GM19035 (cell line): ENCODE measurements around the gene OOSP4A.

Source experiments
- ATAC-seq: cut with Tn5 transposase; IDR thresholded peaks from one replicate; pipeline ENCODE4 v1.9.1; 2021; ENCODE audit not compliant: unreplicated experiment

Gene OOSP4A

GRCh38 chr11:59963733-59964132 is at the start of gene OOSP4A:
TSS of gene OOSP4A (plus strand) at chr11:59964033. CDS start at chr11:59964033, 0 bp downstream.
- ATAC-seq, result no peak

- no peak for ATAC-seq
These were observed 45.4 kb upstream of the OOSP4A start for GRCh38 chr11:59918480-59918879.

- ATAC-seq, result no peak
These were observed 44.7 kb upstream of the OOSP4A start for GRCh38 chr11:59918987-59919589.

GRCh38 chr11:59923813-59924212 is 40.0 kb upstream of the OOSP4A start:
- no peak for ATAC-seq

DNA sequence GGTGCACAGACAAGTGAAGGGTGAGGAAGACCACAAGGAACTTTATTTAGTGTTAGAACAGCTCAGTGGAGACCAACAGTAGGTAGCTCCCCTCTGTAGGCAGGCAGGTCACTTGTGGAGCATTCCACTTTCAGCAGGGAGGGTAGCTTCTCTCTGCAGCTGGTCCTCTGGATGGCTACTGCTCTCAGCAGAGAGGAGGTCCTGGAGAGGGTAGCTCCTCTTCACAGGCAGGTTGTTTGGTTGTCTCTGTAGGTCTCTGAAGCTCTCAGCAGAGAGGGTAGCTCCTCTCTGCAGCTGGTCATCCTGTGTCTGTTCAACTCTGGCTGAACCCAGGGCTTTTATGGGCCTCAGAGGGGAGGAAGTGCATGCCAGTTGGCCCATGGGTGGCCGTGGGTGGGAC is 32.1 kb upstream of the OOSP4A start:
- no peak for ATAC-seq

- ATAC-seq, result no peak
These were observed 25.7 kb upstream of the OOSP4A start, which contains the start of gene OOSP1 for GRCh38 chr11:59938132-59938531. TSS of gene OOSP1 (plus strand) at chr11:59938432. CDS start at chr11:59938455, 23 bp downstream.

DNA sequence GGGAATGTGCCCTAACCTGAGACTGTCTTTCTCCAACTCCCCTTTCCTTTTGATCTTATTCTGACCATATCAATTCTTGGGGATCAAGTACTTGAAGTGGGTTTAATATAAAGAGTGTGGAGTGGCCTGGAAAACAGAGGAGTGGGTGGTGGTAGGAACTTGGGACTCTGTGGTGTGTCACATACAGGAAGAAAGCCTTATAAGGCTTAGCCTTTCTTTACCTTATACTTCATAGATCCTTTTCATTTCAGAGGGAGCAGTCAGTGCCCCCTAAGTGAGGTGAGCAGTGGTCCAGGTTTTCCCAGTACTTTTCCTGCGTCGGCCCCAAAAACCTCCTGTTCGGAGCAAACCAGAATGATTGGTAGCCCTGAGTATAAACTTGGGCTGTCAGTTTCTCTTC is 25.1 kb upstream of the OOSP4A start:
- ATAC-seq, result no peak

DNA sequence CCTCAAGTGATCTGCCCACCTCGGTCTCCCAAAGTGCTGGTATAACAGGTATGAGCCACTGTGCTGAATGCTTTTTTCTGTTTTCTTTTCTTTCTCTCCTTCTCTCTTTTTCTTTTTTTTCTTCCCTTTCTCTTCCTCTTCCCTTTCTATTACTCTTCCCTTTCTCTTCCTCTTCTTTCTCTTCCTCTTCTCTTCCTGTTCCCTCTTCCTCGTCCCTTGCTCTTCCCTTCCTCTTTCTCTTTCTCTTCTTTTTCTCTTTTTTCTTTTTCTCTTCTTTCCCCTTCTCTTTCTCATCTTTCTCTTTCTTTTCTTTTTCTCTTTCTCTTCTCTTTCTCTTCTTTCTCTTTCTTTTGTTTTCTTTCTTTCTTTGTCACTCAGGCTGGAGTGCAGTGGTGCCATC is 24.4 kb upstream of the OOSP4A start:
- no peak for ATAC-seq

DNA sequence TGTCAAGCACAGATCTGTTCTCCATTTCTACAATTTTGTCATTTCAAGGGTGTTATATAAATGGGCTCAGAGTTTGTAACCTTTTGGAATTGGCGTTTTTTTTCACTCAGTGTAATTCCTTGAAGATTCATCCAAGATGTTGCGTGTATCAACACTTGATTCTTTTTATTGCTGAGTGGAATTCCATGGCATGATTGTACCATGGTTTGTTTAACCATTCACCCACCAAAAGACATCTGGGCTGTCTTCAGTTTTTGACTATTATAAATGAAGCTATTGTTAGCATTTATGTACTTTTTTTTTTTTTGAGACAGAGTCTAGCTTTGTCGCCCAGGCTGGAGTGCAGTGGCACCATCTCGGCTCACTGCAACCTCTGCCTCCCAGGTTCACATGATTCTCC is 22.7 kb upstream of the OOSP4A start:
- no peak for ATAC-seq

GRCh38 chr11:59943997-59944714 is 19.7 kb upstream of the OOSP4A start:
- no peak for ATAC-seq

DNA sequence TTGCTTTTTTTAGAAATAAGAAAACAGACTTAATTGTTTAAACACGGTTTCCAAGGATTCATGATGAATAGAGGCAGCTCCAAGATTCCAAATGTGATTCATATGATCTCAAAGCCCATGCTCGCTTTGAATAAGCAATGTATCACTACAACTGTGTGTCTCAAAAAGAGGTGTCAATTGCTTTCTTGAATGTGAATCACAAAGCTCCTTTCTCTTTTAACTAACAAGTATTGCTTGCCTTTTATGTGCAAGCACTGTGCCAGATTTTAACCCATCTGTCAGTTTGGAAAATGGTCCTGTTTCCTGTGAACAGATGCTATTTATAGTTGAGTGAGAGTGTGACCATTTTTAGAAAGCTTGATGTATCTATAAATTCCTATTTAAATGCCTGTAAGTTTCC is 19.1 kb upstream of the OOSP4A start:
- ATAC-seq, result no peak

DNA sequence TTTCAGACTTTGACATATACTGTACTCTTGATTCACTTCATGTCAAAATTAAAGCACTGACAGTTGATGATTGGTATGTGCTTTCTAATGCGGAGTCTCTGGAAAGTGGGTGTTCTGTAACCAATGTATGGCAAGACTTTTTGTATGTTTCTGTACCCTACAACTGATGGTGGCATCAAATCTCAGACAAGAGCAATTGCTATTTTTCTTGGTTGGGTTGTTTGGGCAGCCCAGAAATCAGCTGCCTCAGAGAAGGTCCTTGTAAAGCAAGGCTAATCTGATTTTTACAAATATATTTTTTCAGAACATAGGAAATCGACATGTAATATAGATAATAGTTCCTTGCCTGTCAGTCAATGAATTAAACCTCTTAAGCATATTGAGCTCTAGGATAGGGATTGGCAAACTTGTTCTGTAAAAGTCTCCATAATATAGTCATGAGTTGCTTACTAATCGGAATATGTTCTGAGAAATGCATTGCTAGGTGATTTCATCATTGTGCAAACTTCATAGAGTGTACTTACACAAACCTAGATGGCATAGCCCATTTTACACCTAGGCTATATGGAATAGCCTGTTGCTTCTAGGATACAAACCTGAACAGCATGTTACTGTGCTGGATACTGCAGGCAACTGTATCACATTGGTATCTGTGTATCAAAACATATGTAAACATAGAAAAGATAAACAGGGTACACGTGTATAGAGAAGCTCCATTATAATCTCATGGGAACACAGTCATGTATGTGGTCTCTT is 10.2 kb upstream of the OOSP4A start:
- ATAC-seq, result no peak

- no peak for ATAC-seq
These were observed 9.5 kb upstream of the OOSP4A start for GRCh38 chr11:59954219-59954847.

- ATAC-seq, result no peak
These were observed 6.7 kb upstream of the OOSP4A start for GRCh38 chr11:59957094-59957493.

- no peak for ATAC-seq
These were observed 3.1 kb upstream of the OOSP4A start for GRCh38 chr11:59960502-59961381.

- no peak for ATAC-seq
These were observed 1.7 kb upstream of the OOSP4A start for GRCh38 chr11:59962107-59962482.

DNA sequence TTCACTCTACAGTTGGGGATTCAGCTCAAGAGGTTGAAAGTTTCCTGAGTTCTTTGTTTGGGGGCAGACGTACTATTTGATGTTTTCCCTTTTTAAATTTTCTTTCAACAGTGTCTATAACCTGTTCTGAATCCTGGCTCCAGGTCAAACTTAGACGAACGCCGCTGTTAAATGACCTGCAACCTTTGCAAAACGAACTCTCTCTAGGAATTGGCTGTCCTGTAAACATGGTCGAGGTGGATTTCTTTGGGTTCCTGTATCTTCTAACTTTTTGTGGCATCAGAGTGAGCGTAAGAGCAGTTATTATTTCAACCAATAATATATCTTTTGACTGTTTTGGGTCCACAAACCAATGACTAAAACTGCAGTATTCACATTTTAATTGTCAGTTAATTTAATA is 1.6 kb downstream of the OOSP4A start:
- ATAC-seq, result no peak

DNA sequence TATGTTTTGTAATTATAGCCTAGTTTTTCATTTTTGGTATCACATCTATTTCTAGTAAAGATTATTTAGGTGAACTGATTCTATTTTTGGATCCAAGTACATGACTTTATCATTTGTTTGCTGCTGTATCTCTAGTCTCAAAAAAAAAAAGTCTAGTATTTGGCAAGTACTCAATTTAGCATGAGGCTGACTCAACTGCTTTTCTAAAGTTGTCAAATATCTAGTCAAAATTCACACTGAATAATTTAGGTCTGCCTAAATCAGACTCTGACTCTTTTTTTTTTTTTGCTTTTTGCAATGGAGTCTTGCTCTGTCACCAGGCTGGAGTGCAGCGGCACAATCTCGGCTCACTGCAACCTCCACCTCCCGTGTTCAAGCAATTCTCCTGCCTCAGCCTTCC is 2.4 kb downstream of the OOSP4A start:
- no peak for ATAC-seq

- no peak for ATAC-seq
These were observed 4.0 kb downstream of the OOSP4A start for GRCh38 chr11:59967677-59968394.

DNA sequence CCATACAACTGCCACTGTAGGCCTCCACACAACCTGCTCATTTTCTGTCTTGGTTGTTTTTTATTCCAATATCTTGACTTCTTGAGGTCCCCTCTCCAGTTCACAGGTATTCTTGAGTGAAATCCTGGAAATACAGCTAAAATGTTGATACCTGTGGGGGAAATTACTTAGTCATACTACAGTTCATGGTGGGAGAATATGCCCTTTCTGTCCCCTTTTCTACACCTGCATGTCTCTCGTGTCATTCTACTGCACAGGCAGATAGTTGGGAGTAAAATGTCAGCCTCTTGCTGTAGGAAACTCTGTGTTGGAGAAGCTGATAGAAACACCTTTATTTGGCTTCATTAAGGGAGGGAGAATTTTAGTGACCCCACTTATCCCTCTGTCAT is 4.6 kb downstream of the OOSP4A start:
- no peak for ATAC-seq
